Progenitor cell of endocrine pancreas (in vitro differentiated cells): ENCODE results near the gene KCNMB2. TPM values are rescaled to one million over a fixed set of nuclear protein-coding genes. Genes with fewer than 3 reads are reported as not detected.

Experiments used
- DNase-seq: peaks from one replicate; pipeline ENCODE4 v3.0.0; 2021; ENCODE audit warnings: low spot score; ENCODE audit not compliant: unreplicated experiment
- H3K27ac Mint-ChIP-seq: 2 replicates; pipeline ENCODE4 v1.8.0; 2021; ENCODE audit warnings: mild to moderate bottlenecking, moderate library complexity, mixed read lengths
- H3K27me3 Mint-ChIP-seq: 2 replicates; pipeline ENCODE4 v1.8.0; 2021; ENCODE audit warnings: mixed read lengths
- H3K36me3 Mint-ChIP-seq: 2 replicates; pipeline ENCODE4 v1.8.0; 2022; ENCODE audit warnings: mixed read lengths; ENCODE audit not compliant: insufficient read depth
- H3K4me1 Mint-ChIP-seq: 2 replicates; pipeline ENCODE4 v1.8.0; 2021; ENCODE audit warnings: low read depth, mixed read lengths
- H3K4me3 Mint-ChIP-seq: 2 replicates; pipeline ENCODE4 v1.8.0; 2021; ENCODE audit warnings: low read depth, mild to moderate bottlenecking, moderate library complexity, mixed read lengths
- H3K9me3 Mint-ChIP-seq: 2 replicates; pipeline ENCODE4 v1.8.0; 2021; ENCODE audit warnings: low read depth, mixed read lengths
- CTCF ChIP-seq: fragments of 200-600 bp; sonication (generic); IDR thresholded peaks from one replicate; pipeline ENCODE4 v1.5.0; 2021; ENCODE audit warnings: antibody characterized with exemption, mild to moderate bottlenecking; ENCODE audit not compliant: unreplicated experiment
- total RNA-seq: library from RNA; stranded (reverse); gene quantifications from 2 replicates; pipeline ENCODE4 v1.2.1, GENCODE V29; 2021

The KCNMB2 gene
- total RNA-seq, 1 donor from 2014 or later = not detected

- Mint-ChIP-seq H3K4me3 (no peak overlapping the region), H3K27ac (no peak overlapping the region), H3K4me1 (peaks cover 4% of the 10 kb centered on the region), H3K9me3 (no peaks in the 10 kb centered on the region), H3K27me3 (no peaks in the 10 kb centered on the region), H3K36me3 (no peaks in the 10 kb centered on the region)
- DNase-seq = no peak
- TF ChIP-seq CTCF = no peak
Measured at GRCh38 chr3:178676077-178676476, 139.8 kb downstream of the KCNMB2 start.

GRCh38 chr3:178676942-178677790 is 140.9 kb downstream of the KCNMB2 start:
- Mint-ChIP-seq H3K36me3 (no peaks in the 10 kb centered on the region), H3K27me3 (no peaks in the 10 kb centered on the region), H3K4me1 (no peaks in the 10 kb centered on the region), H3K27ac (no peak overlapping the region), H3K4me3 (no peak overlapping the region), H3K9me3 (no peaks in the 10 kb centered on the region)
- DNase-seq = no peak
- TF ChIP-seq CTCF = no peak

GRCh38 chr3:178677961-178678360 is 141.7 kb downstream of the KCNMB2 start:
- Mint-ChIP-seq H3K36me3 (no peaks in the 10 kb centered on the region), H3K9me3 (peaks cover 2% of the 10 kb centered on the region), H3K4me3 (no peak overlapping the region), H3K4me1 (no peaks in the 10 kb centered on the region), H3K27ac (no peak overlapping the region), H3K27me3 (no peaks in the 10 kb centered on the region)
- TF ChIP-seq CTCF = no peak
- no peak for DNase-seq

- H3K4me3 Mint-ChIP-seq = no peak overlapping the region
- no peaks in the 10 kb centered on the region for H3K4me1 Mint-ChIP-seq
- H3K27me3 Mint-ChIP-seq = no peaks in the 10 kb centered on the region
- TF ChIP-seq CTCF = no peak
- no peak overlapping the region for H3K27ac Mint-ChIP-seq
- no peak for DNase-seq
- H3K36me3 Mint-ChIP-seq = no peaks in the 10 kb centered on the region
- H3K9me3 Mint-ChIP-seq = peaks cover 5% of the 10 kb centered on the region
Measured at GRCh38 chr3:178680037-178680436, 143.8 kb downstream of the KCNMB2 start.

GRCh38 chr3:178680489-178680888 is 144.3 kb downstream of the KCNMB2 start:
- Mint-ChIP-seq H3K27me3 (no peaks in the 10 kb centered on the region), H3K36me3 (no peaks in the 10 kb centered on the region), H3K4me1 (no peaks in the 10 kb centered on the region), H3K9me3 (peaks cover 5% of the 10 kb centered on the region), H3K27ac (no peak overlapping the region), H3K4me3 (no peak overlapping the region)
- no peak for DNase-seq
- TF ChIP-seq CTCF = no peak
